ENCODE measurements around the gene IFIT2. TPM values are rescaled to one million over a fixed set of nuclear protein-coding genes. Genes with fewer than 3 reads are reported as not detected.
"Not testable (repeated sequence)": the region's sequence is repeated elsewhere in the genome, so short reads cannot be mapped to it uniquely, and the experiment has no call there.

IFIT2 gene
- total RNA-seq, 1 donor from 2014 or later, result 19.9 TPM

DNA sequence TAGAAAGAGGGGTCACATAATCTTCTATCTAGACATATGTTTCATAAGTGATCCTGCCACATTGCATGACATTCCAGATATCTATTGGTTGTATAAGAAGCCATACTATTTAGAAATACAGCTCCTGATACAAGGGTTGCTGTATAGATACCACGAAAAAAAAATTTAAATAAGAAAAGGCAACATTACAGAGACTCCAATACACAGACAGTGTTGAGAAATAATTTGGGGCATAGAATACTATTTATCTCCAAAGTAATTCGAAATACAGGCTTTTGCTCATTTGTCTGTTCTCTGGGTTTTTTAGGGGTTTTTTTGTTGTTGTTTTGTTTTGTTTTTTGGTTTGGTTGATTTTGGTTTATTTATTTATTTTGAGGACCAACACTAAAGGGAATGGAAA, 2.6 kb downstream of the IFIT2 start:
- intact Hi-C loops (cut with DNase I), result no loop called here
- ATAC-seq (no peak), DNase-seq (ENCODE audit: low spot score) (no peak)

DNA sequence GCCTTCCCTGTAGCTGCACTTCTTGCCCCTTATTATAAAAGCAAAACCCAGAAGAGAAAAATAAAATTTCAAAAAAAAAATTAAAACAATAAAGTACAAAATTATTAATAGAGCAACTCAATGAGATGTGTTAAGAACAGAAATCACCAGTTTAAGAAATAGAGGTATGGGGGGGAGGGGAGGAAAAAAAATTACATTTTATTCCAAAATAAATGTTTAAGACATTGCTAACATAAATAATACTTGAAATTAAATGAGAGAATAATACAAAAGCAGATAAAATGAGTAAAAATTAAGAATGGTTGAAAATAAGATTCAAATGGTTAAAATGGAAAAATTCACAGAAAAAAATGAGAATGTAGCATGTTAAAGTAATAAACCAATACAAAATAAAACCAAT, 3.1 kb downstream of the IFIT2 start:
- DNase-seq (ENCODE audit: low spot score), result no peak
- ATAC-seq, result no peak
- intact Hi-C loops (cut with DNase I), result no loop called here

DNA sequence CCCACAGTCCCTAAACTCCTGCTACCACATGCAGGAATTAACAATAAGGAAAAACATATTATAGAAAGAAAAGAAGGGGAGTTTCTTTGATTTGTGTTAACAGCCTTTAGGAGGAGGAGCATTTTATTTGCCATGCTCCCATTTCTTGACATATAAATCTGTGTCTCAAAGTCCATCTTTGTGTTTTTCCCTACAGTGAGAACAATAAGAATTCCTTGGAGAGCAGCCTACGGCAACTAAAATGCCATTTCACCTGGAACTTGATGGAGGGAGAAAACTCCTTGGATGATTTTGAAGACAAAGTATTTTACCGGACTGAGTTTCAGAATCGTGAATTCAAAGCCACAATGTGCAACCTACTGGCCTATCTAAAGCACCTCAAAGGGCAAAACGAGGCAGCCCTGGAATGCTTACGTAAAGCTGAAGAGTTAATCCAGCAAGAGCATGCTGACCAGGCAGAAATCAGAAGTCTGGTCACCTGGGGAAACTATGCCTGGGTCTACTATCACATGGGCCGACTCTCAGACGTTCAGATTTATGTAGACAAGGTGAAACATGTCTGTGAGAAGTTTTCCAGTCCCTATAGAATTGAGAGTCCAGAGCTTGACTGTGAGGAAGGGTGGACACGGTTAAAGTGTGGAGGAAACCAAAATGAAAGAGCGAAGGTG, 4.1 kb downstream of the IFIT2 start:
- intact Hi-C loops (cut with DNase I), result no loop called here
- no peak for ATAC-seq

DNA sequence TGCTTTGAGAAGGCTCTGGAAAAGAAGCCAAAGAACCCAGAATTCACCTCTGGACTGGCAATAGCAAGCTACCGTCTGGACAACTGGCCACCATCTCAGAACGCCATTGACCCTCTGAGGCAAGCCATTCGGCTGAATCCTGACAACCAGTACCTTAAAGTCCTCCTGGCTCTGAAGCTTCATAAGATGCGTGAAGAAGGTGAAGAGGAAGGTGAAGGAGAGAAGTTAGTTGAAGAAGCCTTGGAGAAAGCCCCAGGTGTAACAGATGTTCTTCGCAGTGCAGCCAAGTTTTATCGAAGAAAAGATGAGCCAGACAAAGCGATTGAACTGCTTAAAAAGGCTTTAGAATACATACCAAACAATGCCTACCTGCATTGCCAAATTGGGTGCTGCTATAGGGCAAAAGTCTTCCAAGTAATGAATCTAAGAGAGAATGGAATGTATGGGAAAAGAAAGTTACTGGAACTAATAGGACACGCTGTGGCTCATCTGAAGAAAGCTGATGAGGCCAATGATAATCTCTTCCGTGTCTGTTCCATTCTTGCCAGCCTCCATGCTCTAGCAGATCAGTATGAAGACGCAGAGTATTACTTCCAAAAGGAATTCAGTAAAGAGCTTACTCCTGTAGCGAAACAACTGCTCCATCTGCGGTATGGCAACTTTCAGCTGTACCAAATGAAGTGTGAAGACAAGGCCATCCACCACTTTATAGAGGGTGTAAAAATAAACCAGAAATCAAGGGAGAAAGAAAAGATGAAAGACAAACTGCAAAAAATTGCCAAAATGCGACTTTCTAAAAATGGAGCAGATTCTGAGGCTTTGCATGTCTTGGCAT, 4.8 kb downstream of the IFIT2 start:
- ATAC-seq (no peak), DNase-seq (ENCODE audit: low spot score) (no peak)
- intact Hi-C loops (cut with DNase I), result no loop called here

More for the DNA sequence above, 4.1 kb downstream of the IFIT2 start:
- DNase-seq (ENCODE audit: low spot score), result no peak

DNA sequence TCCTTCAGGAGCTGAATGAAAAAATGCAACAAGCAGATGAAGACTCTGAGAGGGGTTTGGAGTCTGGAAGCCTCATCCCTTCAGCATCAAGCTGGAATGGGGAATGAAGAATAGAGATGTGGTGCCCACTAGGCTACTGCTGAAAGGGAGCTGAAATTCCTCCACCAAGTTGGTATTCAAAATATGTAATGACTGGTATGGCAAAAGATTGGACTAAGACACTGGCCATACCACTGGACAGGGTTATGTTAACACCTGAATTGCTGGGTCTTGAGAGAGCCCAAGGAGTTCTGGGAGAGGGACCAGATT, 5.4 kb downstream of the IFIT2 start:
- no peak for DNase-seq (ENCODE audit: low spot score)
- intact Hi-C loops (cut with DNase I), result no loop called here
- ATAC-seq, result no peak

DNA sequence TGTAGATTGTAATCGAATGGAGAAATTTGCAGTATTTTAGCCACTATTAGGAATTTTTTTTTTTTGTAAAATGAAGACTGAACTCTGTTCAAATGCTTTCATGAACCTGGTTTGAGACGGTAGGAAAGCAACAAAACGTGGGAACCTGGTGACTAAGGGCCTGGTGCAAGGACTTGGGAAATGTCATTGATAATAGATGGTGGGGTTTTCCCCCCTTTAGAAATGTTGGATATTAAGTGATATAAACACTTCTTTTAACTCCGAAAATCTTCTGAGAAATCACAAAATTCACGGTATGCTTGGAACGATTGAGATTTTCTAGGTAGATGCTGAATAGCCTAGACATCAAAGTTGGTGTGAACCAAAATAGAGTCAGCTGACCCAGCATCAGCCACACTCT, 6.4 kb downstream of the IFIT2 start:
- ATAC-seq, result no peak
- intact Hi-C loops (cut with DNase I), result no loop called here
- no peak for DNase-seq (ENCODE audit: low spot score)

DNA sequence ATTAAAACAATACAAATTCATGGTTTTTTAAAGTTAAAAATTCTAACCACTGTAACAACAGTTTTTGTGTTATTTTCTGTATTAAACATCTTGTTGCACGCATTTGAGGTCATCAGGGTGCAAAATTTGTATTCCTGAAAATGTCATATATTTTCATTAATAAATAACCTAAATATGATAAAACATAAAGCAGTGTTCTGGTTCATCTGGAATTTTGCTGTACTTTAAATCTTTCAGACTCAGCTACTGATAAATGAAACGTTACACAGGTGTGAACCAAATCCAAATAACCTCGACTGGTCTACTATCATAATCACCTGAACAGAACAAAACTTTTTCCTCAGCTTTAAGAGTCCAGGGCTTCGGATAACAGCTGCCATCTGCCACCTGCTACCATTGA, 6.9 kb downstream of the IFIT2 start:
- no peak for DNase-seq (ENCODE audit: low spot score)
- intact Hi-C loops (cut with DNase I), result no loop called here
- no peak for ATAC-seq

DNA sequence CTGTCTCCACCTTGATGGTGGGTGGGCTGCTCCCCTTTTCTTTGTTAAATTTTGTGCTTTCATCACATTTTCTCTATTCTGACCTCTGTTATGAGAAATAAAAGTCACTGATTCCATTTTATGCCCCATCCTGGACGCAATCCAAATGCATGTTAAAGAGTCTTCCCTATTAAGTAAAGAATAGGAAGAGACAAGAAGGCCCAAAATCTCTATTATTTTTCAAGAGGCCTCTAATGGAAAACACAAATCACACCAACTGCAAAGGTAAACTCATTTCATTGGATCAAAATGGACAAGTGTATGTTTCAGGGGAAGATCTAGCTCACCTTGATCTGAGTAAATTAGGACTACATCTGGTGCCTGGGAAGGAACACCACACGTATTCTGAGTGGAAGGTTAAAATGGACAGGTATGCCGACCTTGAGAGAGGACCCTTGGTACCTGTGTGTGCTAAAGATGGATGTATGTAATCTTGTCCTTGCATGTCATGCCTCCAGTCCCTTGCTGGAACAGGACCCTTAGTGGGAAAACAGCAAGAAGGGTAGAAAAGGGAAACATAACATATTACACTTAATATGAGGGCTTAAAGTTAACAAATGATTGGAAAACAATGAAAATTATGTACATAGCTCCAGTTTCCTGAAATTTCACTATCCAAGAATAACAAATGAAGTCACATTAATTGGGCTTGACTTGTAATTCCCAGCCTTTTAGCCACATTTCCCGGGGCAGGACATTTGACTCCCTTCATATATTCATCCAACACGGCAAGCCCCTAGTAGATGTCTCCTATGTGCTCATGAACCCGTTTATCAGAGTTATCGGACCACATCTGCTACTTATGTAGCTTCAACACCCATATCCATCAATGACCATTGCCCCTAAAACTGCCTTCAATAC, 7.6 kb downstream of the IFIT2 start:
- ATAC-seq, result no peak

DNA sequence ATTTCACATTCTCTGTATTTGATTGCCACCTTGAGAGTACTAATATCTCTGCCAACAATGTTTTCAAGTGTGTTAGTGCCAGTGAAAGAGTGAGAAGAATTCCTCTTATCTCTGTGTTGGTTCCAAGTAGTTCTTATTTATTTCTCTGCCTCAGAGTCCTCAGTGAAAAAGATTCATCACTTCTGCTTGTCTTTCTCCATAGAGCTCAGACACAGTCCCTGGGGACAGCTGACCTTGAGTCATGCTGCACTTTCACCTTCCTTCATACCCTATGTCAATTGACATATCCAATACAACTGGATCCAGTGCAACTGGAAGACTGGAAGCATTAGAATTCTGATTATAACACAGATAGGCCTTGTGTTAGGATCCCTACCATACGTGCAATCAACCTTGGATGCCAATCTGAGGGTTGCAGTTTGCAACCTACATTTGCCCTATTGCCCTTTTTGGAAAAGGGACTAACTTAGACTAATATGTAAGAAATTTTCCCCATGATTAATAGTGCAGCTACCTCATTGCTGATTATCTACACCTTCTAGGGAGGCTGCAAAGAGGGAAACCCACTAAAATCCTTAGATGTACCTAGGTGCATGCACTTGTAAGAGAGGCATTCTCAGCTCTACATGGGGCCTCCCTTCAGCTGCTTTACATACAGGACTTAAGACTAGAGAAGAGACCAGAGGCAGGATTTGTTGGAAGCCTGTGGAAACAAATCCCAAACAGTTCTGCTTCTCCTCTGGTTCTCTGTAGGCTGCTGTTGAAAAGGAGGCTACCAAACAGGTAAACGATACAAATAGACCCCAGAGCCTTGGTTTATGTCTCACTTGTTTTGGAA, 8.4 kb downstream of the IFIT2 start:
- ATAC-seq, result no peak
- intact Hi-C loops (cut with DNase I), result no loop called here

More for the DNA sequence above, 7.6 kb downstream of the IFIT2 start:
- no peak for DNase-seq (ENCODE audit: low spot score)
- intact Hi-C loops (cut with DNase I), result no loop called here

DNA sequence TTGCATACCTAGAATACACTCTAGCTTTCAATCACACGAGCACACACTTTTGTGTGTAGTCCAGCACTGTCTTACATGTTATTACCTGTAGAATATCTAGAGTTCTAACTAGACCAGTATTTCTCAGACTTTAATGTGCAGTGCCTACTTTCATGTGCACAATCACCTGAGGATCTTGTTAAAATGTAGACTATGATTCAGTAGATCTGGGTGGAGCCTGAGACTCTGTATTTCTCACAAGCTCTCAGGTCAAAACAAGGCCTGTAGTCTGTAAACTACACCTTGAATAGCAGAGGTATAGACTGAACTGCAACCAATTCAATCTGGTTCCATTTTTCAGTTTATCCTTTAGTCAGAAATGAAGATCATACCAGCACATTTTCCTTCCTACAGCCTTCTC, 11.1 kb downstream of the IFIT2 start:
- ATAC-seq (no peak), DNase-seq (ENCODE audit: low spot score) (no peak)
- intact Hi-C loops (cut with DNase I), result no loop called here

More for the DNA sequence above, 8.4 kb downstream of the IFIT2 start:
- no peak for DNase-seq (ENCODE audit: low spot score)

DNA sequence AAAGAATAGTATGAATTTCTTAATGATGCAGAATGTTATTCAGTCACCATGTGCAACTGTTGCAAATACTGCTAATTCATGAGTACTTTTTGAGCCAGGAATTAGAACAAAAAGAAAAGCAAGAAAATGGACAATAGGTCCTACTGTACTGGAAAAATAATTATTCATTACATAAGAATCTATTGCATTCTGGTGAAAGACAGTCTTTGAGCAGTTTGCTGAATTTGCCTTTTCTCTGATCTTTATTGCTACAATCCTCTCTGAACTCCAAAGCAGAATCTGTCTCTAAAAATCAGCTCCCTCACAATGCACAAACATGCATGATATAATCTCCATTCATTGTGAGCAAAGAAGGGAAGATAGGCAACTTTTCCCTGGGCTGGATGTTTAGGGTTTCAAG, 12.8 kb downstream of the IFIT2 start:
- no peak for DNase-seq (ENCODE audit: low spot score)
- intact Hi-C loops (cut with DNase I), result no loop called here
- peak; percentile 85 for ATAC-seq

DNA sequence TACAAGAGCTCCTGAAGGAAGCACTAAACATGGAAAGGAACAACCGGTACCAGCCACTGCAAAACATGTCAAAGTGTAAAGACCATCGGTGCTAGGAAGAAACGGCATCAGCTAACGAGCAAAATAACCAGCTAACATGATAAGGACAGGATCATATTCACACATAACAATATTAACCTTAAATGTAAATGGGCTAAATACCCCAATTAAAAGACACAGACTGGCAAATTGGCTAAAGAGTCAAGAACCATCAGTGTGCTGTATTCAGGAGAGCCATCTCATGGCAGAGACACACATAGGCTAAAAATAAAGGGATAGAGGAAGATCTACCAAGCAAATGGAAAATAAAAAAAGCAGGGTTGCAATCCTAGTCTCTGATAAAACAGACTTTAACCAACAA, 16.2 kb downstream of the IFIT2 start:
- DNase-seq (ENCODE audit: low spot score); ATAC-seq; intact Hi-C loops (cut with DNase I): not testable (repeated sequence)

DNA sequence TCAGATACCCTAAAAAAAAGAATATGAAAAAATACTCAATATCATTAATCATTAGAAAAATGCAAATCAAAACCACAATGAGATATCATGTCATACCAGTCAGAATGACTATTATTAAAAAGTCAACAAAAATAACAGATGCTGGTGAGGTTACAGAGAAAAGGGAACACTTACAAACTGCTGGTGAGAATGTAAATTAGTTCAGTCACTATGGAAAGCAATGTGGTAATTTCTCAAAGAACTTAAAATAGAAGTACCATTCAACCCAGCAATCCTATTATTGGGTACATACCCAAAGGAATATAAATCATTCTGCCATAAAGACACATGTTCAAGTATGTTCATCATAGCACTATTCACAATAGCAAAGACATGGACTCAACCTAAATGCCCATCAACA, 23.2 kb downstream of the IFIT2 start:
- ATAC-seq; intact Hi-C loops (cut with DNase I): not testable (repeated sequence)

DNA sequence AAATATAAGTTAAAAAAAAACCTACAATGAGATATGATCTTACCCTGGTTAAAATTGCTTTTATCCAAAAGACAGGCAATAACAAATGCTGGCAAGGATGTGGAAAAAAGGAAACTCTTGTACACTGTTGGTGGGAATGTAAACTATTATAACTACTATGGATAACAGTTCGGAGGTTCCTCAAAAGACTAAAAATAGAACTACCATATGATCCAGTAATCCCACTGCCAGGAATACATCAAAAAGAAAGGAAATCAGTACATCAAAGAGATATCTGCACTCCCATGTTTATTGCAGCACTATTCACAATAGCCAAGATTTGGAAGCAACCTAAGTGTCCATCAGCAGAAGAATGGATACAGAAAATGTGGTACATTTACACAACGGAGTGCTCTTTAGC, 24.0 kb downstream of the IFIT2 start:
- DNase-seq (ENCODE audit: low spot score); intact Hi-C loops (cut with DNase I); ATAC-seq: not testable (repeated sequence)

More for the DNA sequence above, 23.2 kb downstream of the IFIT2 start:
- DNase-seq (ENCODE audit: low spot score), result not testable (repeated sequence)

DNA sequence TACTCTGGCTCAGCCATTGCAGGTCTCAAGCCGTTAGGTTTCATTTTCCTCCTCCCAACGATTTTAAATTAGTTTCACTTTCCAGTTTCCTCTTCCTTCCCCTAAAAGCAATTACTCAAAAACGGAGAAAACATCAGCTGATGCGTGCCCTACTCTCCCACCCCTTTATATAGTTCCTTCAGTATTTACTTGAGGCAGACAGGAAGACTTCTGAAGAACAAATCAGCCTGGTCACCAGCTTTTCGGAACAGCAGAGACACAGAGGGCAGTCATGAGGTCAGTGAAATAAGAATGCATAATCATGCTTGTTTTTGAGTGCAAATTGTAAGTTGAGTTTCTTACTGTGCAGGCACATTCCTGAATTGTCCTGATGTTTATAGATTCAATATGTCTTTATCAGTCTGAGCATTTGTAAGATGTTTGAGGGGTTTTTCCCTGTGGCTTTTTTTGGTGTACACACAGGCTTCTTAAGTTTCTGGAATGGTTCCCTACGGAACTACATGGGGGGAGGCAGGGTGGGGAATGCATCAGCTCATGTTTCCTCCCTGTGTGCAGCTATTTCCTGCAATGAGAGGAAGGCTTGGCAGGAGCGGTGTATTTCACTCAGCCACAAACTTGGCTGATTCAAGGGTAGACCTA, 26.1 kb downstream of the IFIT2 start, which contains the start of gene IFIT3:
IFIT3 (plus strand) TSS at position 195 of the 639 bp plus-strand sequence; CDS start at position 272, 77 bp downstream.
- peak; percentile 94 for ATAC-seq
- DNase-seq (ENCODE audit: low spot score), result peak; percentile 74
- intact Hi-C loops (cut with DNase I), result no loop called here

DNA sequence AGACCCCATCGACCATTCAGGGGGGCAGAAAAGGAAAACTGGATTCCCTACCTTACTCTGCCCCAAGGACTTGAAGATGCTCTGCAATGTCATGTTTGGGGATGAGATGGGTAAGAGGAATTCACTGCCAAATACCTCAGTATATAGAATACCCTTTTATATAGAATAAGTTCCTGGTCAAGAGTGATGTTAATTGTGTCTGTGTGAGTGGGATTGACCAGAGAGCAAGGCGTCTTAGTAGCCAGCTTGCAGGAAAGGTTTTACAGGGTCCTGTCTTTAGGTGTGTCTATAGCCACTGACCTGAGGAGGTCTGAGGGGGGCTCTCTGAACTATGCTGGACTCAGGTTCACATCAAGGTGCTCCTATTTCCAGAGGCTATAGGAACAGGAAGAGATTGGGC, 27.3 kb downstream of the IFIT2 start:
- no peak for DNase-seq (ENCODE audit: low spot score)
- intact Hi-C loops (cut with DNase I), result no loop called here
- ATAC-seq, result no peak

DNA sequence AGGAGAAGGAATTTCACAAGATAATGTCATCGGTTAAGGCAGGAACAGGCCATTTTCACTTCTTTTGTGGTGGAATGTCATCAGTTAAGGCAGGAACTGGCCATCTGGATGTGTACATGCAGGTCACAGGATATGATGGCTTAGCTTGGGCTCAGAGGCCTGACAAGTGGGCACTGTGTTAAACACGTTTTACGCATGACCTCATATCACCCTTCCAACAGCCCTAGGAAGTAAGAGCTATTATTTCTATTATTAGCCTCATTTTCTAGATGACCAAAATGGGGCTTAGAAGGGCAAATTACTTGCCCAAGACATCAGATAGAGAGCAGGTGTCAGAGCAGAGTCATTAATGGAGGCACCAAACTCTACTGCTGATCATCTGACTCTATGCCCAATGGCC, 28.2 kb downstream of the IFIT2 start:
- intact Hi-C loops (cut with DNase I); DNase-seq (ENCODE audit: low spot score); ATAC-seq: not testable (repeated sequence)

DNA sequence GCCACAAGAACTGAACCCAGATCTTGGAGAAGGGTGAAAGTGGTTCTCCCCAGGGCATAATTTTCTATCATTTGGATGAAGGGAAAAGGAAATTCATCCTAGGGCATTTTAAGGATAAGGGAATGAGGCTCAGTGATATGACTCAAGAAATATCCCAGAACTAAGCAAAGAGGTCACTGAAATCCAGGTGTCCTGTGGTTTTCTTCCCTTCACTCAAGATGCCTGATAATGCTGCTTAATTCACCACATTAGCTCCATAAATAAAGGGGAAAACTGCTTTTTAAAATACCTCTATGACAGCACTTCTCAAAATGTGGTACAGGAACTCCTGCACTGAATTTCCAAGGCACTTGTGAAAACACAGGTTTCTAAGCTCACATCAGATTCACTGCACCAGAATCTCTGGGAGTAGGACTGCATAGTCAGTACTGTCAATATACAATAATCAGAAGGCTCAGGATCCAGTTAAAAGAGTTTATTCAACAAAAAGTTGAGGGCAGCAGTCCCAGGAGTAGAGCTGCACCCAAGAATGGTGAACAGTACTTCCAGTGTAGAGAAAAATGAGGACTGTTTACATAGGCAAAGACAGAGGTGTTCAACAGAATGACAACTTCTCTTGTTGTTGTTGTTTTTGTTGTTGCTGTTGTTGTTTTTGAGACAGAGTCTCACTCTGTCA, 28.8 kb downstream of the IFIT2 start:
- intact Hi-C loops (cut with DNase I), result no loop called here

More for the DNA sequence above, 28.8 kb downstream of the IFIT2 start:
- no peak for ATAC-seq
- DNase-seq (ENCODE audit: low spot score), result no peak
